Right lobe of liver (tissue), 4 donors: ENCODE data around the gene ZNF503.

Experiments used
- CTCF ChIP-seq, 4 donors: fragments of 200-600 bp in 3 of 4; fragments of 450-650 bp in 1 of 4; IDR thresholded peaks; one replicate each; pipeline versions ENCODE4 v1.5.1 to v1.8.0; 2016 to 2022; ENCODE audit warnings: antibody characterized with exemption in 4 of 4, mild to moderate bottlenecking in 2 of 4
- POLR2A ChIP-seq: fragments of 450-650 bp; IDR thresholded peaks from one replicate; pipeline ENCODE4 v1.6.1; 2017; ENCODE audit warnings: antibody characterized with exemption, mild to moderate bottlenecking
- donor health status: DM: no; HTN: no; CAD: no.
- donor health status: DM: no; HTN: no; CAD: no.
- donor health status: DM: no; HTN: yes; CAD: no.

- TF ChIP-seq POLR2A (no peak), CTCF (IDR thresholded peaks at IDR 0.05) (no peak)
These were observed 31.2 kb upstream of the ZNF503 start for GRCh38 chr10:75432763-75433162.
